ENCODE data around the gene TTC39B.

The TTC39B gene

GRCh38 chr9:15220658-15221318 is 86.2 kb downstream of the TTC39B start:
- DNase-seq = no peak

GRCh38 chr9:15219546-15219945 is 87.5 kb downstream of the TTC39B start:
- DNase-seq = no peak

GRCh38 chr9:15218994-15219393 is 88.0 kb downstream of the TTC39B start:
- no peak for DNase-seq

GRCh38 chr9:15213249-15213648 is 93.8 kb downstream of the TTC39B start:
- no peak for DNase-seq

- DNase-seq = no peak
Measured at GRCh38 chr9:15211815-15212495, 95.1 kb downstream of the TTC39B start.

- no peak for DNase-seq
Measured at GRCh38 chr9:15211160-15211814, 95.7 kb downstream of the TTC39B start.

- DNase-seq = no peak
Measured at GRCh38 chr9:15206903-15207696, 99.9 kb downstream of the TTC39B start.

GRCh38 chr9:15205632-15206420 is 101.2 kb downstream of the TTC39B start:
- DNase-seq = no peak

- DNase-seq = no peak
Measured at GRCh38 chr9:15203581-15203980, 103.4 kb downstream of the TTC39B start.

- DNase-seq = no peak
Measured at GRCh38 chr9:15200111-15200510, 106.9 kb downstream of the TTC39B start.

GRCh38 chr9:15192856-15193255 is 114.2 kb downstream of the TTC39B start:
- no peak for DNase-seq

- no peak for DNase-seq
Measured at GRCh38 chr9:15191378-15191777, 115.6 kb downstream of the TTC39B start.

- no peak for DNase-seq
Measured at GRCh38 chr9:15189481-15189880, 117.5 kb downstream of the TTC39B start.

GRCh38 chr9:15187589-15187988 is 119.4 kb downstream of the TTC39B start:
- DNase-seq = no peak

GRCh38 chr9:15182730-15183129 is 124.3 kb downstream of the TTC39B start:
- no peak for DNase-seq

GRCh38 chr9:15182101-15182551 is 124.9 kb downstream of the TTC39B start:
- DNase-seq = no peak

GRCh38 chr9:15180124-15180523 is 126.9 kb downstream of the TTC39B start:
- no peak for DNase-seq

- no peak for DNase-seq
Measured at GRCh38 chr9:15178631-15179030, 128.4 kb downstream of the TTC39B start.

GRCh38 chr9:15176836-15177235 is 130.2 kb downstream of the TTC39B start:
- DNase-seq = no peak

- DNase-seq = no peak
Measured at GRCh38 chr9:15163931-15164330, 143.1 kb downstream of the TTC39B start.

GRCh38 chr9:15161753-15162152 is 145.3 kb downstream of the TTC39B start:
- no peak for DNase-seq

- DNase-seq = no peak
Measured at GRCh38 chr9:15160673-15161072, 146.3 kb downstream of the TTC39B start.
